Measurements from ENCODE around the gene MMS22L.

MMS22L gene

DNA sequence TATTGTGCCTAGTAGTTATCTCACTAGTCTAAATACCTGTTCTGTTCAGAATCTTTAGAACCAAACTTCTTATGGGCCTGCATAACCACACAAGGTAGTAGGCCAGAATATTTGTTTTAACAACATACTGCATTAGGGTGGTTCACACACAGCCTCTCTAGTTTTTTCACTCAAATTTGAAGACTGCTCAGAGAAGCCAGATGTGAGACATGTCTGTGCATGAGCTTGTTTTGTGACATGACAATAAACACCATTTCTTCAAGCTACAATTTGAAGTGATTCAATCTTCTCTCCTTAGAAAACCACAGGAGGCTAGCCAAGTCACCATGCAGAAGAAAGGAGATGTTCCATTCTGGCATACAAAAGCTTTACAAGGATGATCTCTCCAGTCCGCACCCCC lies 135.6 kb downstream of the MMS22L start:
- TF ChIP-seq CTCF (IDR thresholded peaks at IDR 0.05; ENCODE audit: low read depth, low read length, missing control alignments) = no peak
- in situ Hi-C loops (cut with HindIII; ENCODE audit: low sequenced_read_pairs) = no loop called here
- no peak overlapping the region for H3K4me3 ChIP-seq (ENCODE audit: low read depth, low read length)
- no peak for DNase-seq (ENCODE audit: low read depth)

GRCh38 chr6:97145691-97146090 lies 137.3 kb downstream of the MMS22L start:
- DNase-seq (ENCODE audit: low read depth) = no peak
- no peak overlapping the region for H3K4me3 ChIP-seq (ENCODE audit: low read depth, low read length)
- in situ Hi-C loops (cut with HindIII; ENCODE audit: low sequenced_read_pairs) = no loop called here
- TF ChIP-seq CTCF (IDR thresholded peaks at IDR 0.05; ENCODE audit: low read depth, low read length, missing control alignments) = no peak

GRCh38 chr6:97141756-97142155 lies 141.3 kb downstream of the MMS22L start:
- no peak for DNase-seq (ENCODE audit: low read depth)
- H3K4me3 ChIP-seq (ENCODE audit: low read depth, low read length) = no peak overlapping the region
- TF ChIP-seq CTCF (IDR thresholded peaks at IDR 0.05; ENCODE audit: low read depth, low read length, missing control alignments) = no peak
- in situ Hi-C loops (cut with HindIII; ENCODE audit: low sequenced_read_pairs) = no loop called here

DNA sequence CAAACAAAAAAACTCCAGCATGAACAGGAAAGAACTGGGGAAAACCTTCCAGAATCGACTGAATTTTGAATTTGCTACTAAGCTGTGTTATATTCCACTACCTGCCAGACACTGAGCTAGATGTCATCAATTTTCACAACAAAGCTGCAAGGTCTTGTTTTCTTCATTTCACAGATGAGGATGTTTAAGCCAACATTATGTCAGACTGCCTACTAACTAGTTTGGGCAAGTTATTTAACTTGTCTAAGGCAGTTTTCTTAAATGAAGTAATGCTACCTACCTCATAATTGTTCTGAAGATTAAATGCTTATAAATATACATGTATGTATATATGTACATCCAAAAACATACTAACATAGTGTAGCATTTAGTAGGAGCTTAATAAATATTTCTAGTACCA lies 144.4 kb downstream of the MMS22L start:
- no peak for TF ChIP-seq CTCF (IDR thresholded peaks at IDR 0.05; ENCODE audit: low read depth, low read length, missing control alignments)
- no peak for DNase-seq (ENCODE audit: low read depth)
- H3K4me3 ChIP-seq (ENCODE audit: low read depth, low read length) = no peak overlapping the region
- in situ Hi-C loops (cut with HindIII; ENCODE audit: low sequenced_read_pairs) = no loop called here

DNA sequence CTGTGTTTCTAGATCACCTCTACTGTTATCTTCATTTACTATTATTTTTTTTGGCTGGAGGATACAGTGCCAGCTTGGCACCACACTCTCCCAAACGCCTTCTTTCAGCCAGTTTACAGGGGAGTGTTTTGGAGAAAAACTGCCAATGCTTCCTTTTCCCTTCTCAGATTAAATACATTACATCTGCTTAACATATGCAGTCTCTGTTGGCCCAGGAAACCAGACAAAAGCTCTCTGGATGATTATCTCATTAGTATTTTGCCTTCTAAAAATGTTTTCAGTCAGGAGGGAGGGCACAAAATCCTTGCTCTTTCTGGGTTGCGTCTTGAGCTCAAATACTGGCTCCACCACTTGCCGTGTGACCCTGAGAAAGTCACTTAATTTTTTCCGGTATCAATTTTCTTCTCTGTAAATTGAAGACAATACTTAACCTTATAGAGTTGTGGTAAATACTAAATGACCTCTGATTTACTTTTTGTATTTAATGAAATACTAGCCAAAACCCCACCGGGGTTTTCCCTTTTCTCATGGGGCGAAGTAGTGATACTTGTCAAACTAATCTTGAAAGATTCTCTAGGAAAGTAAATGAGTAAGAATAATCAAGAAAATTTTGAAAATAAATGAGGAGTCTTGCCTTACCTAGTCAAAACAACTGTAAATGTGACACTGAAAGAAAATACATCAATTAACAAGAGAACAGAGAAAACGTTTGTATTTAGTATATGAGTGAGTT lies 146.2 kb downstream of the MMS22L start:
- TF ChIP-seq CTCF (IDR thresholded peaks at IDR 0.05; ENCODE audit: low read depth, low read length, missing control alignments) = no peak
- in situ Hi-C loops (cut with HindIII; ENCODE audit: low sequenced_read_pairs) = no loop called here
- no peak for DNase-seq (ENCODE audit: low read depth)
- H3K4me3 ChIP-seq (ENCODE audit: low read depth, low read length) = no peak overlapping the region

DNA sequence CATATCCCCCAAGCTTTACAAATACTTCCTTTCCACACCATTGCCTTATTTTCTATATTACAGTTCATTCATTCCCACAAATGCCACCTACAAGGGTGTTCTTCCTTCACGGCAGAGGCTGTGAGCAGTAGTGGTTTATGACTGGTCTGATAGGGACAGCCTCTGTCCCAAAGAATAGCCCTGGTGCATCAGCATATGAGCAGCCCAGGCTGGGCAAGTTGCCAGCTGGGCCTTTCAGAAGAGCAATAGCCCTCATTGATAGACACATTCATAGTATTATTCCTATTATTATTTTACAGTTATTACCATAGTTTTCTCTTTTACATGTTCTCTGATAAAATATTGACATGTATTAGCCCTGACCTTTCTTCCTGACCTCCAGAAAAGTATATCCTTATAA lies 149.9 kb downstream of the MMS22L start:
- DNase-seq (ENCODE audit: low read depth) = no peak
- in situ Hi-C loops (cut with HindIII; ENCODE audit: low sequenced_read_pairs) = no loop called here
- H3K4me3 ChIP-seq (ENCODE audit: low read depth, low read length) = no peak overlapping the region
- no peak for TF ChIP-seq CTCF (IDR thresholded peaks at IDR 0.05; ENCODE audit: low read depth, low read length, missing control alignments)

Data from astrocyte of the cerebellum (primary cell).